HEK293T (cell line): ENCODE data around the gene RPL22.

ENCODE experiments used
- ARNT ChIP-seq: fragments of 450-650 bp; IDR thresholded peaks from 2 replicates; pipeline ENCODE4 v1.6.1; 2017; ENCODE audit warnings: mild to moderate bottlenecking
- BHLHE40 ChIP-seq: fragments of 450-650 bp; IDR thresholded peaks from 2 replicates; pipeline ENCODE4 v1.6.1; 2016; ENCODE audit warnings: mild to moderate bottlenecking, moderate library complexity, borderline replicate concordance
- CTBP1 ChIP-seq: fragments of 450-650 bp; IDR thresholded peaks from 2 replicates; pipeline ENCODE4 v1.6.1; 2016; ENCODE audit warnings: borderline replicate concordance
- ELF4 ChIP-seq: fragments of 450-650 bp; IDR thresholded peaks from 2 replicates; pipeline ENCODE4 v1.6.1; 2017; ENCODE audit warnings: antibody characterized with exemption
- FOXM1 ChIP-seq: fragments of 450-650 bp; IDR thresholded peaks from 2 replicates; pipeline ENCODE4 v1.6.1; 2017; ENCODE audit warnings: mild to moderate bottlenecking, borderline replicate concordance
- HDGF ChIP-seq: fragments of 450-650 bp; IDR thresholded peaks from 2 replicates; pipeline ENCODE4 v1.6.1; 2017; ENCODE audit warnings: antibody characterized with exemption, borderline replicate concordance
- NFRKB ChIP-seq: fragments of 450-650 bp; IDR thresholded peaks from 2 replicates; pipeline ENCODE4 v1.6.1; 2016; ENCODE audit warnings: mild to moderate bottlenecking, moderate library complexity
- PKNOX1 ChIP-seq: fragments of 450-650 bp; IDR thresholded peaks from 2 replicates; pipeline ENCODE4 v1.6.1; 2016
- SP1 ChIP-seq: fragments of 450-650 bp; IDR thresholded peaks from 2 replicates; pipeline ENCODE4 v1.6.1; 2017
- SUZ12 ChIP-seq: fragments of 450-650 bp; IDR thresholded peaks from 2 replicates; pipeline ENCODE4 v1.6.1; 2016; ENCODE audit warnings: mild to moderate bottlenecking
- TARDBP ChIP-seq: fragments of 450-650 bp; IDR thresholded peaks from 2 replicates; pipeline ENCODE4 v1.6.1; 2016
- ZNF384 ChIP-seq: fragments of 450-650 bp; IDR thresholded peaks from 2 replicates; pipeline ENCODE4 v1.6.1; 2016

DNA sequence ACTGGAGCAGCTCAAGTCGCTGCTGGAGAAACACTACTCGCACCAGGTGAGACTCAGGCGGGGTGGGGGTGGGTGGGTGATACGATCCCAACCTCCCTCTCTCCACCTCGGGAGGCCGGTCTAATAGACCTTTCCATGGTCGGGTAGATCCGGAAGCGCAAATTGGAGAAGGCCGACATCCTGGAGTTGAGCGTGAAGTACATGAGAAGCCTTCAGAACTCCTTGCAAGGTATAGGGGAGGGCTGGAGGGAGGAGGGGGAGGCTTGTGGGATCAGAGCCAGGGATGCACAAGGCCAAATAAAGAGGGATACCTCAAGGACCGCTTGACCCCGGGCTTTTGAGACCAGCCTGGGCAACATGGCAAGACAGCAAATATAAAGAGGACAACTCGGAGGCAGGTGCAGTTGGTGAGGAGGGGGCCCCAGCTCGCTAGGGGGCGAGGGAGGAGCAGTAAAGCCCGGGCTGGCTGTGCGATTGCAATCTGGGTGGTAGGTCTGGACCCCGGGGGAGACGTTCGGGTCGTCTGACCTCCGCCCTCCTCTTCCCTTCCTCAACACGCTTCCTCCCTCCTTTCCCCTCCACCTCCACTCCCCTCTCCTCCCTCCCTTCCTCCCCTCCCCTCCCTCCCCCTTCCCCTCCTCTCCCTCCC is 45.1 kb upstream of the RPL22 start:
- TF ChIP-seq SP1 (no peak), ELF4 (no peak), NFRKB (no peak), BHLHE40 (no peak), HDGF (no peak), PKNOX1 (no peak), ARNT (no peak), CTBP1 (no peak), FOXM1 (no peak), TARDBP (no peak), ZNF384 (no peak), SUZ12 (no peak)
